A549 (cell line): ENCODE measurements around the gene MPP3.

Source experiments
- CBX8 ChIP-seq: fragments of 200-600 bp; sonication (generic); IDR thresholded peaks from 2 replicates; pipeline ENCODE4 v1.6.1; 2016
- CTCF ChIP-seq: fragments of >200 bp; sonication (Bioruptor Twin); formaldehyde crosslinking; IDR thresholded peaks from 3 replicates; pipeline ENCODE4 v1.5.1; 2016
- RCOR1 ChIP-seq: fragments of 150-350 bp; IDR thresholded peaks from 2 replicates; pipeline ENCODE4 v1.6.1; 2014; ENCODE audit warnings: antibody characterized with exemption, low read length, low read depth

- TF ChIP-seq RCOR1, result no peak
- TF ChIP-seq CTCF, result no peak
- TF ChIP-seq CBX8, result no peak
These were observed 48.9 kb downstream of the MPP3 start for GRCh38 chr17:43784068-43784467.
